ENCODE data around the gene CCL19.

DNA sequence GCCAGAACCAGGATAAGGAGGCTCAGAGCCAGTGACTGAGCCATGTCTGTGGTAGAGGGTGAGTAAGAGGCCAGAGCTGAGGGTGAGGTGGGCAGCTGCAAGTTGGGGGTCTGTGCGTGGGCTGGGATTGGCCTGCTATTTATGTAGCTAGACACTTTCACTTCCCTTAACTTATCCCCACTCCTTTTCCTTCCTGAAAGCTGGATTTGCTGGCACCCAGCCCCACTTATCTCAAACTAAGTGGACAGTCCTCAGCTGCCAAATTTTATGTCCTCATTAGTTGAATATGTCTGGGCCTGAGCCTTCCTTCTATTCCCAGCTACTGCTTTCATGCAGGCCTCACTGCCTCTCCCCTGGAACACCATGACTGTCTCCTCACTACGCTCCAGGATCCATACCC, 18.9 kb upstream of the CCL19 start, which contains the start of gene CCL21:
- no peak for TF ChIP-seq POLR2A (IDR thresholded peaks at IDR 0.05)
- no peak for TF ChIP-seq CTCF (IDR thresholded peaks at IDR 0.05)

Data from lower leg skin (tissue), 3 donors.